Mammary epithelial cell (primary cell): Measurements from ENCODE around the gene CABP1.

Source experiments
- EZH2 ChIP-seq: IDR thresholded peaks from 2 replicates; pipeline ENCODE4 v1.6.1; 2012; ENCODE audit warnings: low read length, inconsistent platforms, borderline replicate concordance
- TF ChIP-seq, protein P1 (sequence below), 2 donors: IDR thresholded peaks in 1 of 2; conservative IDR thresholded peaks in 1 of 2; 2 replicates each; pipeline ENCODE4 v1.5.1; 2011 to 2012; ENCODE audit warnings: inconsistent platforms in 2 of 2, low read length in 2 of 2, mild to moderate bottlenecking in 2 of 2, control low read depth in 1 of 2, low read depth in 1 of 2; ENCODE audit not compliant: insufficient read depth in 1 of 2; ENCODE audit errors: extremely low read depth in 1 of 2

DNA sequence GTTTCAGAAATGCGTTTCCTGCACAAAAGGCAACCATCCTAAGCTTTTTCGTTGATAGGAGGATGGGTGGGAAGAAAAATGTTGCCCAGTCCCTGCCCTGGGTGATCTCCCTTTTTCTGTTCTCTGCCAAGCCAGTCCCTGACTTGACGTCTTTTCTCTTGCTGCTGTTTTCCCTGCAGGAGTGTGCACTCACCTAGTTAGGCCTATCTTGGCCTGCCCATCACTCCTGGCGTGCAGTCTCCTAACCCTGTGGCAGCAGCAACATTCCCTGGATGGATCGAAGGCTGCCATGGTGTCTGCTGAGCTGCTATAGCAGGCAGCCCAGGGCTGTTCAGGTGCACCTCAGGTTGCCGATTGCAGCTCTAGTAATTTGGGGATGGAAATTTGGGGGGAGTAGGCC is 71.0 kb downstream of the CABP1 start:
- TF ChIP-seq, protein P1, sequence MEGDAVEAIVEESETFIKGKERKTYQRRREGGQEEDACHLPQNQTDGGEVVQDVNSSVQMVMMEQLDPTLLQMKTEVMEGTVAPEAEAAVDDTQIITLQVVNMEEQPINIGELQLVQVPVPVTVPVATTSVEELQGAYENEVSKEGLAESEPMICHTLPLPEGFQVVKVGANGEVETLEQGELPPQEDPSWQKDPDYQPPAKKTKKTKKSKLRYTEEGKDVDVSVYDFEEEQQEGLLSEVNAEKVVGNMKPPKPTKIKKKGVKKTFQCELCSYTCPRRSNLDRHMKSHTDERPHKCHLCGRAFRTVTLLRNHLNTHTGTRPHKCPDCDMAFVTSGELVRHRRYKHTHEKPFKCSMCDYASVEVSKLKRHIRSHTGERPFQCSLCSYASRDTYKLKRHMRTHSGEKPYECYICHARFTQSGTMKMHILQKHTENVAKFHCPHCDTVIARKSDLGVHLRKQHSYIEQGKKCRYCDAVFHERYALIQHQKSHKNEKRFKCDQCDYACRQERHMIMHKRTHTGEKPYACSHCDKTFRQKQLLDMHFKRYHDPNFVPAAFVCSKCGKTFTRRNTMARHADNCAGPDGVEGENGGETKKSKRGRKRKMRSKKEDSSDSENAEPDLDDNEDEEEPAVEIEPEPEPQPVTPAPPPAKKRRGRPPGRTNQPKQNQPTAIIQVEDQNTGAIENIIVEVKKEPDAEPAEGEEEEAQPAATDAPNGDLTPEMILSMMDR (conservative IDR thresholded peaks at IDR 0.05 in 1 of 2, IDR thresholded peaks at IDR 0.05 in 1 of 2; ENCODE audit: extremely low read depth in 1 of 2, insufficient read depth in 1 of 2, low read depth in 1 of 2, low read length in 2 of 2) = no peak
- no peak for TF ChIP-seq EZH2
